Fibroblast of pulmonary artery (primary cell): Measurements from ENCODE around the gene CHP1.

Experiments used
- DNase-seq: peaks from one replicate; pipeline ENCODE4 v3.0.0-alpha.2; 2010; ENCODE audit warnings: low read depth
- H3K4me3 ChIP-seq: replicated peaks from 2 replicates; pipeline ENCODE4 v1.5.1; 2011; ENCODE audit warnings: low read depth, mild to moderate bottlenecking, control low read depth, low read length, moderate library complexity
- TF ChIP-seq, protein P1 (sequence below): IDR thresholded peaks from 2 replicates; pipeline ENCODE4 v1.5.1; 2011; ENCODE audit warnings: mild to moderate bottlenecking, control low read depth, low read length, inconsistent platforms; ENCODE audit errors: missing control alignments

The CHP1 gene

DNA sequence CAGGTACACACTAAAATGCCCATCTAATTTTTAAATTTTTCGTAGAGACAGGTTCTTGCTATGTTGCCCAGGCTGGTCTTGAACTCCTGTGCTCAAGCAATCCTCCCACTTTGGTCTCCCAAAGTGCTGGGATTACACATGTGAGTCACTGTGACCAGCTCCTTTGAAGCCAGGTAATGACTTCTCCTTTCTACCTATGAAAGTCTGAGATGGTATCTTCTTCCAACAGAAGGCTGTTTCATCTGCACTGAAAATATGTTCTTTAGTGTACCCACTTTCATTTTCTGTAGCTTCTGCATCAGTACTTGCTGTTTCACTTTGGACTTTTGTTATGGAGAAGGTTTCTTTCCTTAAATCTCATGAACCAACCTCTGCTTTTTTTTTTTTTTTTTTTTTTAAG is 92.5 kb downstream of the CHP1 start:
- TF ChIP-seq, protein P1, sequence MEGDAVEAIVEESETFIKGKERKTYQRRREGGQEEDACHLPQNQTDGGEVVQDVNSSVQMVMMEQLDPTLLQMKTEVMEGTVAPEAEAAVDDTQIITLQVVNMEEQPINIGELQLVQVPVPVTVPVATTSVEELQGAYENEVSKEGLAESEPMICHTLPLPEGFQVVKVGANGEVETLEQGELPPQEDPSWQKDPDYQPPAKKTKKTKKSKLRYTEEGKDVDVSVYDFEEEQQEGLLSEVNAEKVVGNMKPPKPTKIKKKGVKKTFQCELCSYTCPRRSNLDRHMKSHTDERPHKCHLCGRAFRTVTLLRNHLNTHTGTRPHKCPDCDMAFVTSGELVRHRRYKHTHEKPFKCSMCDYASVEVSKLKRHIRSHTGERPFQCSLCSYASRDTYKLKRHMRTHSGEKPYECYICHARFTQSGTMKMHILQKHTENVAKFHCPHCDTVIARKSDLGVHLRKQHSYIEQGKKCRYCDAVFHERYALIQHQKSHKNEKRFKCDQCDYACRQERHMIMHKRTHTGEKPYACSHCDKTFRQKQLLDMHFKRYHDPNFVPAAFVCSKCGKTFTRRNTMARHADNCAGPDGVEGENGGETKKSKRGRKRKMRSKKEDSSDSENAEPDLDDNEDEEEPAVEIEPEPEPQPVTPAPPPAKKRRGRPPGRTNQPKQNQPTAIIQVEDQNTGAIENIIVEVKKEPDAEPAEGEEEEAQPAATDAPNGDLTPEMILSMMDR = no peak
- DNase-seq = no peak
- no peak overlapping the region for H3K4me3 ChIP-seq

DNA sequence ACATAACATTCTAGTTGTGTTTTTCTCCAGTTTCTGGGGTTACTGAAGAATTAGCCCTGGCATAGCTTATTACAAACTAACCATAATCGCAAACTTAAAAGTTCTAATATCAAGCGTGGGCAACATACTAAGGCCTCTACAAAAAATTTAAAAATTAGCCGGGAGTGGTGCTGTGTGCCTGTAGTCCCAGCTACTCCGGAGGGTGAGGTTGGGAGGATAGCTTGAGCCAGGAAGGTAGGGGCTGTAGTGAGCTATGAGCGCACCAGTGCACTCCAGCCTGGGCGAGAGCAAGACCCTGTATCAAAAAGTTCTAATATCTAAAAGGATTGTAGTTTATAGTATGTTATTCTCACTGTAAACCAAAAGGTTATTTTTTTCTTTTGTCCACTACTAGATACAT is 100.2 kb downstream of the CHP1 start:
- DNase-seq = no peak
- no peak overlapping the region for H3K4me3 ChIP-seq
- TF ChIP-seq, protein P1 = no peak
